HTR-8/SVneo (cell line): ENCODE measurements around the gene PDCD1.

ENCODE experiments used
- DNase-seq: peaks from one replicate; pipeline ENCODE4 v3.0.0; 2011; ENCODE audit warnings: low spot score, mixed read lengths; ENCODE audit not compliant: insufficient read length
- FAIRE-seq: peaks from 2 replicates; lab custom pipeline; 2011; peaks lifted over from hg19 to GRCh38; lab: Jason Lieb, UNC

Gene PDCD1

GRCh38 chr2:241855245-241855887, 3.3 kb downstream of the PDCD1 start:
- no peak for FAIRE-seq
- no peak for DNase-seq

- DNase-seq (no peak), FAIRE-seq (no peak)
Measured at GRCh38 chr2:241854342-241855244, 4.1 kb downstream of the PDCD1 start.

- DNase-seq (no peak), FAIRE-seq (no peak)
Measured at GRCh38 chr2:241853651-241854341, 4.9 kb downstream of the PDCD1 start.

GRCh38 chr2:241852981-241853631, 5.6 kb downstream of the PDCD1 start:
- FAIRE-seq = no peak

GRCh38 chr2:241852116-241852980, 6.3 kb downstream of the PDCD1 start:
- FAIRE-seq = no peak
- DNase-seq = no peak

More at GRCh38 chr2:241852981-241853631, 5.6 kb downstream of the PDCD1 start:
- DNase-seq = no peak

DNA sequence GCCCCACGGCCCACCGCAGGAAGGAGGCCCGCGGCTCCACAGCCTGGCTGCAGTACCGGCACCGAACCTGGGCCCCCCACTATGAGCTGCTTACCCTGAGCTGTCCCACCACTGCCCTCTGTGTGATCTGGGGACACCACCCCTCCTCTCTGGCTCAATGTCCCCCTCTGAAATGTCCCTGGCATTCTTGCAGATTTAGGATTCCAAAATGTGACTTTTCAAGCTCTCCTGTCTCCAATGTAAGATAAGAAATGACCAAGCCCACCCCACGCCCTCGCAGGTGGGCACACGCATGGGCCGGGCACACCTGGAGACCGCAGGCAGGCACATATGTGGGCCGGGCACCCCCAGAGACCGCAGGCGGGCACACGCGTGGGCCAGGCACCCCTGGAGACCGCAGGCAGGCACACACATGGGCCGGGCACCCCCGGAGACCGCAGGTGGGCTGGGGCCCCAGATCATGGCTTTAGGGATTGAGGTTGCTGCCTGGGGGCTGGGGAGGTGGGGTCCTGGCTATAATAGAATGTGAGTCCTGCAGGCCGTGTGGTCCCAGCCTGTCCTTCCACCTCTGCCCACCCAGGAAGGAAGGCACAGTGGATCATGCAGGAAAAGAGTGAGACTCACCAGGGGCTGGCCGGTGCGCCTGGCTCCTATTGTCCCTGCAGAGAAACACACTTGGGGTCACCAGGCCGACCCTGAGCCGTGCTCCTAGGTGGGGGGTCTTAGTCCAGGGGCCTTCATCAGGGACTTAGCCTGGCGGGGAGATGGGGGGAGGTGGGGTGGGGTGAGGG, 7.2 kb downstream of the PDCD1 start:
- FAIRE-seq = no peak
- DNase-seq = no peak

DNA sequence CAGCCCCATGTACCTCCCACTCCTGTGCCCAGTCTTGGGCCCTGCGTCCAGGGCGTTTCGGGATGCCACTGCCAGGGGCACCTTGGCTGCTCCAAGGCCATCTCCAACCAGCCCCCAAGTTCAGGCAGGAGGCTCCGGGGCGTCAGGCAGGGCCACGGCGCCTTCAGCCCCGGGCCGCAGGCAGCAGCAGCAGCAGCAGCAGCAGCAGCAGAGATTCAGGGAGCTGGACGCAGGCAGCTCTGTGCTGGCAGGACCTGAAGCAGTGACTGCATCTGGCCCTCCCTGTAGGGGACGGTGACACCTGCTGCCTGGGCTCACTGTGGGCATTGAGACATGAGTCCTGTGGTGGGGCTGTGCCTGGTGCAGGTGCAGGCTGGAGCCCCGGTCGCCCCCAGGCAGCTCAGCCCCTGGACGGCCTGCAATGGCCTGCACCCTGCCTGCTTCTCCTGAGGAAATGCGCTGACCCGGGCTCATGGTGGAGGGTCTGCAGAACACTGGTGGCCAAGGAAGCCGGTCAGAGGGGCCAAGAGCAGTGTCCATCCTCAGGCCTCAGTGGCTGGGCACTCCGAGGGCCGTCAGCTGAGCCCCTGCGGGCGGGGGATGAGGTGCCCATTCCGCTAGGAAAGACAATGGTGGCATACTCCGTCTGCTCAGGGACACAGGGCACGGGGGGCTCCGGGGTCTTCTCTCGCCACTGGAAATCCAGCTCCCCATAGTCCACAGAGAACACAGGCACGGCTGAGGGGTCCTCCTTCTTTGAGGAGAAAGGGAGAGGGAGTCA, 8.0 kb downstream of the PDCD1 start:
- DNase-seq = no peak
- no peak for FAIRE-seq

DNA sequence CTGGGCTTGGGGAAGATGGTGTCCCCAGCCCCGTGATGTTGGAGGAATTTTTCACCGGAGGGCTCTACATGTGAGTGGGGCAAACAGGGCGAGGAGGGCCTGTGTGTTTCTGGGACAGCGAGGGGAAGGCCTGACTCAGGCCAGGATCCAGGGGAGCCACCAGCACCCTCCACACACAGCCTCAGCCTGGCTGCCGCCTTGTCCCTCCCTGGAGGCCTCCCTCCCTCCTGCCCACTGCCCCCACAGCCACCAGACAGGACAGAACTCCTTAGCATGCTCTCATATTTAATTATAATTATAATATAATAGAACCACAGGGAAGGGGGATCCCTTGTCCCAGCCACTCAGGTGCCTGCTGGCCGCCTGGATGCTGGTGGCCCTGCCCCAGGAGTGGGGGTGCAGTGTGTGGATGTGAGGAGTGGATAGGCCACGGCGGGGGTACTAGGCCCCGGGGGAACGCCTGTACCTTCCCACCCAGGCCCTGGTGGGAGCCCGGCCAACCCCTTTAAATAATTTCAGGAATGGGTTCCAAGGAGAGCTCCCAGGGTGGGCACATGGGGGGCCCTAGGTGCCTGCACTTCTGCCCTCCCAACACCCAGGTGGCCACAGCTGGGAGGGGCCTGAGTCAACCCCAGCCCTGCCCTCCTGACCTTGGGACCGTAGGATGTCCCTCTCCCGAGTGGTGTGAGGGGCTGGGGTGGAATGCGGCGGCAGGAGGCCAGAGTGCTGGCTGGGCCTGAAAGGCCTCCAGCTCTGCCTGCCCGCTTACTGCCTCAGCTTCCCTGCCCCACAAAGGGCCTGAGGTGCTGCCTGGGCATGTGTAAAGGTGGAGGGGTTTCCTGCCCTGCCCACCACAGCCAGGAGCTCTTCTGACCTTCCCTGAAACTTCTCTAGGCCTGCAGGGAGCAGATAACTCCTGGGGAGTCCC, 8.8 kb downstream of the PDCD1 start:
- no peak for FAIRE-seq
- DNase-seq = no peak

DNA sequence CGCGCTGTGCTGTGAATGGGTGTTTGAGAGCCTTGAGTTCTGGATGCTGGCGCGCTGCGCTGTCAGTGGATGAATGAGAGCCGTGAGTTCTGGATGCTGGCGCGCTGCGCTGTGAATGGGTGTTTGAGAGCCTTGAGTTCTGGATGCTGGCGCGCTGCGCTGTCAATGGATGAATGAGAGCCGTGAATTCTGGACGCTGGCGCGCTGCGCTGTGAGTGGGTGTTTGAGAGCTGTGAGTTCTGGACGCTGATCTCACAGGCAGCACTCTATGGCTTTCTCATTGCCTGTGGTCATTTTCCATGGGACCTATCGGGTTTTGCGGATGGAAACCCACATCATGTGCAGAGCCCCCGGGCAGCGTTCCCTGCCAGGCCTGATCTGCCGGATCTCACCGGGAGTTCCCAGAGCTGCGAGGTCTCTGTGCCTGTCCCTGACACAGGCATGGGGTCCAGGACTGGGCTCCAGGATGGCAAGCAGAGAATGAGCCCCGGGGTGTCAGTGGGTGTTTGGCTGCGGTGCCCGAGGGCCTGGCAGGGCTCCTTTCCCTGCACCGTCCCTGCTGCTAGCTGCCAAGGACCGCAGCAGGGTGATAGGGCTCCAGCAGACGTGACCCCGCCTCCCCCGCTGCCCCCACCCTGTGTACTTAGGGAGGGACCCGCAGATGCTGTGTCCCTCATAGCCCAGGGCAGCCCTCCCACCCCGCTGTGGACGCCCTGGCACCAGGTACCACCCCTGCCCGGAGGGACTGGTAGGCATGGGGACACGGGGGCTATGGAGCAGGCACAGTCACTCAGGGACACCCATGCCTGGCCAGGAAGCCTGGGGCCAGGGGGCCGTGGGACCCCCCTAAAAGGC, 9.7 kb downstream of the PDCD1 start:
- FAIRE-seq (no peak), DNase-seq (no peak)

- no peak for DNase-seq
- no peak for FAIRE-seq
Measured at GRCh38 chr2:241846406-241846805, 12.3 kb downstream of the PDCD1 start.

- peak; percentile 79 for FAIRE-seq
- no peak for DNase-seq
Measured at GRCh38 chr2:241844831-241845578, 13.7 kb downstream of the PDCD1 start.

DNA sequence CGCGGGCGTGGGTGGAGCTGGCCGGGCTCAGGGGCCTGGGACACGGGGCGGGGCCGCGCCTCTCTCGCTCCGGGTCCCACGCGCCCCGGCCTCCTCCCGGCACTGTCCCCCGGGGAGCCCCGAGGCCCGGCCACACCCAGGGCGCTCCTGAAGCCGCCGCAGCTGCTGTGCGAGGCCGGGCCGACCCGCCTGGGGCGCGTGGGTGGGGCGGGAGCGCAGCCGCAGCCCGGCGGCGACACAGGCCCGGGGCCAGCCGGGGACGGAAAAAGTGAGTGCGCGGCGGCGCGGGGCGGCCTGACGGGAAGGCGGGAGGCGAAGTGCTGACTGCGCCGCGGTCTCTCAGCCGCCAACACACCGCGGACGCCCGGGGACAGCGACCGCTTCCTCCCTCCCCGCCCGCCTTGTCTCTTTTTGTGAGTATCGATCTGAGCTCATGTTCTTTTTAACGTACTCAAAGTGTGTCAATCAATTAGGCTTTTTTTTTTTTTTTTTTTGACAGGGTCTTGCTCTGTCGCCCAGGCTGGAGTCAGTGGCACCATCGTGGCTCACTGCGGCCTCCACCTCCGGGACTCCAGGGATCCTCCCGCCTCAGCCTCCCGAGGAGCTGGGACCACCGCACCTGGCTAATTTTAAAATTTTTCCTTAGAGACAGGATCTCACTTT, 14.5 kb downstream of the PDCD1 start:
- DNase-seq (no peak), FAIRE-seq (peak; percentile 16)

DNA sequence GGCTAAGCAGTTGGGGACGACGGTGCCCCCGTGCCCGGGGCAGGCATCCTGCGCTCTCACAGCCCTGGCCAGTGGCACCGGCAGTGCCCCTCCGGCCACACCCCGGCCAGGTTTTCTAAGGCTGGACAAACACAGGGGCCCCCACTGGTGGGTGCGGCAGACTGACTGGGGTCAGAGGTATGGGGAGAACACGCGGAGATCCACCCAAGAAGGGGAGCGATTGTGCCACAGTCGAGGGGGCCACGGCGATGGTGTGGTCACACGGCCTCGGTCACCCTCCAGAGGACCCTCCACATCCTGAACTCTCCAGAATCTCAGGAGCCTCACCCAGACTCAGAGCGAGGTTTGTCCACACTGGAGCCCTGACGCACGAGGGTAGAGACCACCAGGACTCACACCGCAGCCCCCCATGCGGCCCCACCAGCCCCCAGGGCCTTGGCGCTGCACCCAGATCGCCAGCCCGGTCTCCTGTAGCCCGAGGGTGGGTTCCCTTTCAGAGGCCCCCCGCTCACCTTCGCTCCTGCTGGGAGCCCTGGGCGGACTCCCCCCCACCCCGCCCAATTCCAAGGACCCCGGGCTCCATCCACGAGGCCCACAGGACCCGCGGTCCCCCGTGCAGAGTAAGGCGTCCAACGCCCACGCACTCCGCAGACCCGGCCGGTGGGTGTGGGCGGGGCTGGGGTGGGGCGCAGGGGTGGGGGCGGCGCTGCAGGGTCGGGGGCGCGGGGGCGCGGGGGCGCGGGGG, 15.2 kb downstream of the PDCD1 start:
- DNase-seq = no peak
- FAIRE-seq = no peak

DNA sequence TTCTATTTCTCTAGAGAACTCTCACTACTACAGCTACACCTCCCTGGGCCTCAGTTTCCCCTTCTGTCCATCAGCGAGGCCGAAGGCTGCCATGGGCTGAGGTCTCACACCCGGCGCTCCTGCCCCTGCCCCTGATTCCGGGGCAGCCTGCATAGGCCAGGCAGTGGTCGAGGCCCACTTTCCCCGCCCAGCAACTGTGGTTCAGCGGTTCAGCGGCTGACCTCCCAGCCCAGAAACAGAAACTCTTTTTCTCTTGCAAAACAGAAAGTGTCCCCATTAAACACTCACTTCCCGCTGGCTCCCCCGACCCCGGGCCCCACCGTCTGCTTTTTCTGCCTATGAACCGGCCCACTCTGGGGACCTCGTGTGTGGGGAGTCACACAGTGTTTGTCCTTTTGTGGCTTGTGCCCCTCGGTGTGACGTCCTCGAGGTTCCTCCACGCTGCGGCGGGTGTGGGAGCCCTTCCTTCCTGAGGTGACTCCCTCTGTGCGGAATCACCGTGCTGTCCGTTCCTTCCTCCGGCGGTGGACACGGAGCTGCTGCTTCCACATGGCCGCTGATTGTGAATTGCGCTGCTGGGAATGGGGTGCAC, 16.0 kb downstream of the PDCD1 start:
- FAIRE-seq (no peak), DNase-seq (no peak)
